IMR-90 (cell line): ENCODE results near the gene ECSIT. TPM values are rescaled to one million over a fixed set of nuclear protein-coding genes. Genes with fewer than 3 reads are reported as not detected.

Source experiments
- ATAC-seq: fragments of 200-7000 bp; cut with Tn5 transposase; 2 replicates; pipeline ENCODE4 v1.9.1; 2020; ENCODE audit warnings: low read depth, mild to moderate bottlenecking, moderate library complexity
- BruUV-seq: library from RNA; stranded (reverse); fragments of 400-500 nt; replicated peaks from 2 replicates; lab custom pipeline; 2021; lab: Mats Ljungman, UMichigan
- CTCF ChIA-PET: fragments of 300-600 bp; formaldehyde crosslinking; extraction: SDS; loops from one replicate; lab custom pipeline; 2021; ENCODE audit warnings: antibody characterized with exemption; lab: Yijun Ruan, JAX
- POLR2A ChIA-PET: fragments of 300-600 bp; sonication (Branson Sonifier 250); formaldehyde crosslinking; loops from one replicate; lab custom pipeline; 2022; ENCODE audit warnings: antibody characterized with exemption; ENCODE audit not compliant: unreplicated experiment; lab: Charles Lee
- DNase-seq: peaks from one replicate; pipeline ENCODE4 v3.0.0; 2013
- H2AFZ ChIP-seq: replicated peaks from 2 replicates; pipeline ENCODE3; 2013; ENCODE audit warnings: low read length, mild to moderate bottlenecking; ENCODE audit not compliant: poor library complexity
- H2AK5ac ChIP-seq: 2 replicates; pipeline ENCODE4 v1.6.1; 2013; ENCODE audit warnings: low read depth, low read length, inconsistent platforms
- H2AK9ac ChIP-seq: replicated peaks from 2 replicates; pipeline ENCODE3; 2013; ENCODE audit warnings: mild to moderate bottlenecking, low read depth, low read length, moderate library complexity; ENCODE audit not compliant: poor library complexity
- H2BK120ac ChIP-seq: 2 replicates; pipeline ENCODE4 v1.6.1; 2013; ENCODE audit warnings: low read depth, low read length, inconsistent platforms
- H2BK15ac ChIP-seq: 3 replicates; pipeline ENCODE4 v1.6.1; 2013; ENCODE audit warnings: low read depth, low read length, inconsistent platforms
- H2BK20ac ChIP-seq: 2 replicates; pipeline ENCODE4 v1.6.1; 2013; ENCODE audit warnings: low read depth, mild to moderate bottlenecking, inconsistent platforms, low read length, moderate library complexity
- H2BK5ac ChIP-seq: 2 replicates; pipeline ENCODE4 v1.6.1; 2013; ENCODE audit warnings: mild to moderate bottlenecking, low read depth, low read length, inconsistent platforms; ENCODE audit not compliant: poor library complexity, severe bottlenecking
- H3K14ac ChIP-seq: replicated peaks from 2 replicates; pipeline ENCODE4 v1.6.1; 2013; ENCODE audit warnings: low read depth, low read length, inconsistent platforms
- H3K18ac ChIP-seq: 2 replicates; pipeline ENCODE4 v1.6.1; 2013; ENCODE audit warnings: low read depth, low read length, control low read depth
- H3K23ac ChIP-seq: 2 replicates; pipeline ENCODE4 v1.6.1; 2013; ENCODE audit warnings: low read depth, low read length, inconsistent platforms
- H3K27ac ChIP-seq: 2 replicates; pipeline ENCODE4 v1.5.1; 2013; ENCODE audit warnings: mild to moderate bottlenecking, control low read depth, low read length; ENCODE audit not compliant: insufficient read depth
- H3K27me3 ChIP-seq: 2 replicates; pipeline ENCODE4 v1.6.1; 2013; ENCODE audit warnings: low read length; ENCODE audit not compliant: control insufficient read depth, insufficient read depth
- H3K36me3 ChIP-seq: 2 replicates; pipeline ENCODE4 v1.6.1; 2013; ENCODE audit warnings: low read length, mixed read lengths; ENCODE audit not compliant: control insufficient read depth, insufficient read depth
- H3K4ac ChIP-seq: 2 replicates; pipeline ENCODE4 v1.6.1; 2013; ENCODE audit warnings: low read depth, low read length, inconsistent platforms
- H3K4me1 ChIP-seq: 2 replicates; pipeline ENCODE4 v1.6.1; 2013; ENCODE audit warnings: low read length, mixed read lengths; ENCODE audit not compliant: control insufficient read depth, insufficient read depth
- H3K4me2 ChIP-seq: 2 replicates; pipeline ENCODE4 v1.6.1; 2013; ENCODE audit warnings: low read depth, mild to moderate bottlenecking, control low read depth, low read length, moderate library complexity
- H3K4me3 ChIP-seq: 2 replicates; pipeline ENCODE4 v1.5.1; 2013; ENCODE audit warnings: low read depth, mild to moderate bottlenecking, control low read depth, low read length, moderate library complexity; ENCODE audit not compliant: insufficient read depth
- H3K56ac ChIP-seq: 2 replicates; pipeline ENCODE4 v1.6.1; 2013; ENCODE audit warnings: low read length, inconsistent platforms; ENCODE audit not compliant: insufficient read depth; ENCODE audit errors: extremely low read depth
- H3K79me1 ChIP-seq, 2 experiments: 2 replicates each; pipeline ENCODE4 v1.6.1; 2013; ENCODE audit warnings: low read length in 2 of 2, inconsistent platforms in 1 of 2, low read depth in 1 of 2
- H3K9ac ChIP-seq: 2 replicates; pipeline ENCODE4 v1.6.1; 2013; ENCODE audit warnings: low read depth, low read length, control low read depth
- H3K9me1 ChIP-seq: 2 replicates; pipeline ENCODE4 v1.6.1; 2013; ENCODE audit warnings: low read length, inconsistent platforms; ENCODE audit not compliant: insufficient read depth
- H3K9me3 ChIP-seq: 2 replicates; pipeline ENCODE4 v1.6.1; 2013; ENCODE audit warnings: low read length; ENCODE audit not compliant: control insufficient read depth, insufficient read depth
- H4K20me1 ChIP-seq: 2 replicates; pipeline ENCODE4 v1.6.1; 2013; ENCODE audit warnings: low read length, inconsistent platforms; ENCODE audit not compliant: insufficient read depth
- H4K5ac ChIP-seq: 2 replicates; pipeline ENCODE4 v1.6.1; 2013; ENCODE audit warnings: mild to moderate bottlenecking, low read depth, low read length, control low read depth
- H4K8ac ChIP-seq, 2 experiments: 2 replicates each; pipeline ENCODE4 v1.6.1; 2013; ENCODE audit warnings: low read depth in 2 of 2, low read length in 2 of 2, control low read depth in 1 of 2, inconsistent platforms in 1 of 2
- H4K91ac ChIP-seq: 2 replicates; pipeline ENCODE4 v1.6.1; 2013; ENCODE audit warnings: low read depth, low read length, inconsistent platforms; ENCODE audit not compliant: insufficient read depth
- CEBPB ChIP-seq: IDR thresholded peaks from 2 replicates; pipeline ENCODE4 v1.6.1; 2012; ENCODE audit warnings: low read depth, low read length, improper control_type of control experiment
- CHD1 ChIP-seq: IDR thresholded peaks from 2 replicates; pipeline ENCODE4 v1.6.1; 2012; ENCODE audit warnings: low read depth, low read length, improper control_type of control experiment
- FOS ChIP-seq: fragments of 150-350 bp; IDR thresholded peaks from 2 replicates; pipeline ENCODE4 v1.6.1; 2016; ENCODE audit warnings: low read depth, low read length
- MAZ ChIP-seq: IDR thresholded peaks from 2 replicates; pipeline ENCODE4 v1.6.1; 2012; ENCODE audit warnings: low read depth, mild to moderate bottlenecking, low read length, improper control_type of control experiment, moderate library complexity, borderline replicate concordance
- MXI1 ChIP-seq: IDR thresholded peaks from 2 replicates; pipeline ENCODE4 v1.6.1; 2012; ENCODE audit warnings: low read depth, mild to moderate bottlenecking, low read length, moderate library complexity, borderline replicate concordance
- POLR2A ChIP-seq: IDR thresholded peaks from 2 replicates; pipeline ENCODE4 v1.6.1; 2012; ENCODE audit warnings: mild to moderate bottlenecking, low read depth, low read length
- RFX5 ChIP-seq: IDR thresholded peaks from 2 replicates; pipeline ENCODE4 v1.8.0; 2012; ENCODE audit warnings: low read depth, mild to moderate bottlenecking, low read length, moderate library complexity
- SMC3 ChIP-seq: fragments of 150-350 bp; IDR thresholded peaks from 2 replicates; pipeline ENCODE4 v1.6.1; 2016; ENCODE audit warnings: low read depth, mild to moderate bottlenecking, antibody characterized with exemption, low read length, moderate library complexity
- USF2 ChIP-seq: fragments of 150-350 bp; IDR thresholded peaks from 2 replicates; pipeline ENCODE4 v1.6.1; 2017; ENCODE audit warnings: mild to moderate bottlenecking, antibody characterized with exemption, low read length, low read depth
- WGBS, 2 experiments: methylation state at CpG; one replicate each; pipeline versions ENCODE4 v1.1.5 to v1.1.7; 2013; ENCODE audit warnings: missing lambda C conversion rate in 2 of 2; ENCODE audit not compliant: insufficient read length in 1 of 2; ENCODE audit errors: extremely low coverage in 2 of 2; 5-methylcytosine and 5-hydroxymethylcytosine counted together
- dilution Hi-C: fragments of 300-500 bp; cut with HindIII; formaldehyde crosslinking; loops from one replicate; pipeline ENCODE4 v1.14.3; 2018; ENCODE audit warnings: low sequenced_read_pairs; ENCODE audit not compliant: unreplicated experiment
- in situ Hi-C: fragments of 300-500 bp; cut with MboI; formaldehyde crosslinking; loops from 3 replicates; pipeline ENCODE4 v1.14.3; 2019; ENCODE audit warnings: low sequenced_read_pairs, inconsistent platforms, mixed read lengths
- intact Hi-C: fragments of 100-400 bp; cut with micrococcal nuclease; formaldehyde crosslinking; loops from 2 replicates; pipeline ENCODE4 v1.10.0; 2022
- polyA plus RNA-seq, 3 experiments: library from polyadenylated mRNA; depleted of rRNA; stranded (reverse); fragments of >200 nt; gene quantifications; 2 replicates each; pipeline ENCODE4 v1.2.3, GENCODE V29; 2012; ENCODE audit warnings: low replicate concordance in 1 of 3
- total RNA-seq: library from RNA; depleted of rRNA; stranded (reverse); fragments of >200 nt; gene quantifications from 2 replicates; pipeline ENCODE4 v1.2.3, GENCODE V29; 2012

ECSIT gene
- total and polyA plus RNA-seq, 2 of the 4 experiments (the other 2 are of a cell fraction), result 30.5 to 42.3 TPM

GRCh38 chr19:11504502-11505031 lies 24.4 kb downstream of the ECSIT start:
- Histone ChIP-seq H4K91ac (peak overlapping the region; percentile 31; the same call in 1 of the 2 replicates), H3K27ac (peak overlapping the region; percentile 8; the same call in 1 of the 2 replicates), H3K9me1 (peaks cover 4% of the 10 kb centered on the region), H2AK5ac (peak overlapping the region; percentile 61; the same call in 1 of the 2 replicates), H3K18ac (no peak overlapping the region), H2BK20ac (no peak overlapping the region), H3K23ac (no peak overlapping the region), H3K9me3 (no peaks in the 10 kb centered on the region), H3K4me3 (peak overlapping the region; percentile 40), H2BK5ac (no peak overlapping the region), H2BK15ac (no peak overlapping the region), H3K36me3 (no peaks in the 10 kb centered on the region; the same call in 1 of the 2 replicates), H3K56ac (no peak overlapping the region), H2AK9ac (peak overlapping the region; percentile 99), H2BK120ac (no peak overlapping the region), H3K4ac (peak overlapping the region; percentile 54), H3K79me1 (peaks cover 14 to 42% of the 10 kb centered on the region in 2 experiments; a peak in 3 of 4 replicates), H4K8ac (peak overlapping the region; percentile 86 to 93), H3K14ac (peak overlapping the region; percentile 46), H4K20me1 (no peaks in the 10 kb centered on the region), H3K27me3 (no peaks in the 10 kb centered on the region), H3K9ac (no peak overlapping the region), H2AFZ (peak overlapping the region; percentile 90), H3K4me1 (peaks cover 6% of the 10 kb centered on the region), H4K5ac (peak overlapping the region; percentile 32; the same call in 1 of the 2 replicates), H3K4me2 (peak overlapping the region; percentile 74)
- in situ Hi-C loops (no loop called here), dilution Hi-C loops (no loop called here), intact Hi-C loops (no loop called here)
- DNase-seq (no peak), ATAC-seq (no peak)
- BruUV-seq, result no TSS peak
- TF ChIP-seq MXI1, result no peak
- TF ChIP-seq POLR2A, result no peak
- TF ChIP-seq CEBPB, result no peak
- TF ChIP-seq CHD1, result no peak
- TF ChIP-seq RFX5, result no peak
- TF ChIP-seq USF2, result no peak
- TF ChIP-seq MAZ, result no peak
- TF ChIP-seq SMC3, result no peak
- TF ChIP-seq FOS, result no peak
- no CpG with 5 or more reads among the region's 7 CpGs for WGBS, 2 experiments
- ChIA-PET POLR2A (no interaction called here), CTCF (no interaction called here)
